ENCODE data around the gene HNRNPF.

Gene HNRNPF

DNA sequence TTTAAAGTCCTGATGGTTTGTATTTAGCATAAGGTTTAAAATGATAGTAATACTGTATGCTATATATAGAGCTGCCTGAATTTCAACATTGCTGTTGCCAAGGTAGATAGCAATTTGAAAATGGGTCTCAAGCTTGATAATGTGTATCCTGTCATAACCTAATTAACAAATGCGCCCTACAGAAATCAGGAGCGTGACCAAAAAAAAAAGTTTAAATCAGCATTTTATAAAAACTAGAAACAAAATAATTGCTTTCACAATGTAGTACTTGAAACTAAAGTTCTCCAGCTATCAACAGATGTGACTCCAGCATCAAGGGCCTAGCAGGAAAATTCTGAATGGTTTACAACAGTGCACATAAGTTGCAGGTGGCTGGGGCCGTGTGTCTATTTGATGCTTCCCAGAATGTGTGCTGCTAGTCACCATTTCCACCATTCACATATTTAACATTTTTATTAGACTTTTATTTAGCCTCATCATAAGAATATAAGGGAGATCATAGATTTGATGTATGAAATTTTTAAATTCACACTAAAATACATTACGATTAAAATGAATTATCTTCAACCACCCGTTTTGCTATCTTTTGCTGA, 23.5 kb downstream of the HNRNPF start:
- in situ Hi-C loops (cut with MboI; ENCODE audit: low sequenced_read_pairs, unreplicated experiment): no loop called here
- TF ChIP-seq, protein P1, sequence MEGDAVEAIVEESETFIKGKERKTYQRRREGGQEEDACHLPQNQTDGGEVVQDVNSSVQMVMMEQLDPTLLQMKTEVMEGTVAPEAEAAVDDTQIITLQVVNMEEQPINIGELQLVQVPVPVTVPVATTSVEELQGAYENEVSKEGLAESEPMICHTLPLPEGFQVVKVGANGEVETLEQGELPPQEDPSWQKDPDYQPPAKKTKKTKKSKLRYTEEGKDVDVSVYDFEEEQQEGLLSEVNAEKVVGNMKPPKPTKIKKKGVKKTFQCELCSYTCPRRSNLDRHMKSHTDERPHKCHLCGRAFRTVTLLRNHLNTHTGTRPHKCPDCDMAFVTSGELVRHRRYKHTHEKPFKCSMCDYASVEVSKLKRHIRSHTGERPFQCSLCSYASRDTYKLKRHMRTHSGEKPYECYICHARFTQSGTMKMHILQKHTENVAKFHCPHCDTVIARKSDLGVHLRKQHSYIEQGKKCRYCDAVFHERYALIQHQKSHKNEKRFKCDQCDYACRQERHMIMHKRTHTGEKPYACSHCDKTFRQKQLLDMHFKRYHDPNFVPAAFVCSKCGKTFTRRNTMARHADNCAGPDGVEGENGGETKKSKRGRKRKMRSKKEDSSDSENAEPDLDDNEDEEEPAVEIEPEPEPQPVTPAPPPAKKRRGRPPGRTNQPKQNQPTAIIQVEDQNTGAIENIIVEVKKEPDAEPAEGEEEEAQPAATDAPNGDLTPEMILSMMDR (IDR thresholded peaks at IDR 0.05; ENCODE audit: borderline replicate concordance, control extremely low read depth, extremely low read depth, insufficient read depth, missing control alignments): no peak

DNA sequence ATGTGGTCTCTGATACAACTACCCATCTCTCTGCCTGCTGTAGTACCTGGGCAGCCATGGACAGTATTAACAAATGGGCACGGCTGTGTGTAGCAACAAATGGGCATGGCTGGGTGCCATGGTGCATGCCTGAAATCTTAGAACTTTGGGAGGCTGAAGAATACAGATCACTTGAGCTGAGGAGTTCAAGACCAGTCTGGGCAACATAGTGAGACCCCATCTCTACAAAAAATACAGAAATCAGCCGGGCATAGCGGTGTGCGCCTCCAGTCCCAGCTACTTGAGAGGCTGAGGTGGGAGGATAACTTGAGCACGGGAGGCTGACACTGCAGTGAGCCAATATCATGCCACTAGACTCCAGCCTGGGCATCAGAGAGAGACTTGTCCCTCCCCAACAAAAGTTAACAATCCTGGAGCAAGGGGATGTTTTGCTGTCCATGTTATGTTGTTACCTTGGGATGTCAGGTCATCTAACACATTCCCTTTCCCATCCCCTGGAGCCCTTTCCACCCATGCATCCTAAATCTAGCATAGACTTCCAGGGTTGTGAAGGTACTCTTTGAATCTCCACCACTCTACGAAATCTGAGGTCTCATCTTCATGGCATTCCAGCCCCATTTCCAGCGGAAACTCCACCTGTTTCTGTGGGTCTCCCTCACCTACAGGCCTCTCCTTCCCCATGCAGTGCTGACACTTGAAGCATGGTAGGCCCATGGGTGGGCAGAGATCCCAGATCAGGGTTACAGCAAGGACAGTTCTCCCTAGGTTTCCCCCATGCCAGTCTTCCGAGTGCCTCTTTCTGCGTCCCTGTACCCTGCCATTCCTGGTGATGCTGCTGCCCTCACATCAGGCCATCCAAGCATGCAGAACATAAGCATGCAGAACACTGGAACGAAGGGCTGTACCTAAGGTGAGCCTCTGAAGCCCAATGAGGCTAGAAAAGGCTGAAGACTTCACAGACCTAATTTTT, 24.4 kb downstream of the HNRNPF start:
- no peak for DNase-seq (ENCODE audit: low spot score)
- TF ChIP-seq, protein P1 (IDR thresholded peaks at IDR 0.05; ENCODE audit: borderline replicate concordance, control extremely low read depth, extremely low read depth, insufficient read depth, missing control alignments): no peak
- in situ Hi-C loops (cut with MboI; ENCODE audit: low sequenced_read_pairs, unreplicated experiment): no loop called here

More for the DNA sequence above, 23.5 kb downstream of the HNRNPF start:
- DNase-seq (ENCODE audit: low spot score): no peak

DNA sequence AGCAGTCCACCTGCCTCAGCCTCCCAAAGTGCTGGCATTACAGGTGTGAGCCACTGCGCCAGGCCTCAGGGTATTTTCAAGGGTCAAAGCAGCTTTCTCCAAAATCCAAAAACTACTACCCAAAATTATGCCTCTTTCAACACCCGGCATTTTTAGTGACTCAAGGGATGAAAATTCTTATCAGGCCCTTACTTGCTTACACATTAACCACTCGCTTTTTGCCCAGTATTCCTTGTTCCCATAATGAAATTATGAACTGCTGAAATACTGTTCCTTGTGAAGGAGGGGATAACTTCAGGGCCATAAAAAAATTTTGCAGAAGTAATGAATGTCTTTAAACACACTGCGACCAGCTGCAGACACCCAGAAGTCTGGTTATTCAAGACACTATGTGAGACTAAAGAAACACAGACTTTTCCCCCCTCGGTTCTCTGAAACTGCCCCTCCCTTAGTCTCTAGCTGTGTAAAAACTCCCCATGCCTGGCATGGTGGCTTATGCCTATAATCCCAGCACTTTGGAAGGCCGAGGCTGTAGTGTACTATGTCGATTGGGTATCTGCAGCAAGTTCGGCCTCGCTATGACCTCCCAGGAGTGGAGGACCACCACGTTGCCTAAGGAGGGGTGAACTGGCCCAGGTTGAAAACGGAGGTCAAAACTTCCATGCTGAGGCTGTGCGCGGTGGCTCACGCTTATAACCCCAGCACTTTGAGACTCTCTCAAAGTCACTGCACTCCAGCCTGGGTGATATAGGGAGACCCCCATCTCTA, 25.6 kb downstream of the HNRNPF start:
- no peak for DNase-seq (ENCODE audit: low spot score)
- TF ChIP-seq, protein P1 (IDR thresholded peaks at IDR 0.05; ENCODE audit: borderline replicate concordance, control extremely low read depth, extremely low read depth, insufficient read depth, missing control alignments): no peak
- in situ Hi-C loops (cut with MboI; ENCODE audit: low sequenced_read_pairs, unreplicated experiment): no loop called here

DNA sequence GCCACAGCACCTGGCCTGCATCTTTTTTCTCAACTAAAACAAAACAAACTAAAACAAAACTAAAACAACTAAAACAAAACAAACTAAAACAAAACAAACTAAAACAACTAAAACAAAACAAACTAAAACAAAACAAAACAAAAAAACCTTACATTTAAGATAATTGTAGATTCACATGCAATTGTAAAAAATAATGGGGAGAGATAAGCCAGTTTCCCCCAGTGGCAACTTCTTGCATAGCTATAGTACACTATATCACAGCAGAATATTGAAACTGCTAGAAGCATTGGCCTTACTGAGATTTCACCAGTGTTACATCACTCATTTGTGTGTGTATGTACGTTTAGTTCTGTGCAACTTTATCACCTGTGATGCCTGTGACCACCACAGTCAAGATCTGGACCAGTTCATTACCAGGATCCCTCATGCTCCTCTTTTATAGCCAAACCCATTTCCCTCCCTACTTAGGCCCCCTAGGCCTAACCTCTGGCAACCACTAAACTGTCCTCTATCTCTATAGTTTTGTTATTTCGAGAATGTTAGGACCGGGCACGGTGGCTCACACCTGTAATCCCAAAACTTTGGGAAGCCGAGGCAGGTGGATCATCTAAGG, 28.3 kb downstream of the HNRNPF start:
- DNase-seq (ENCODE audit: low spot score): no peak
- in situ Hi-C loops (cut with MboI; ENCODE audit: low sequenced_read_pairs, unreplicated experiment): no loop called here

DNA sequence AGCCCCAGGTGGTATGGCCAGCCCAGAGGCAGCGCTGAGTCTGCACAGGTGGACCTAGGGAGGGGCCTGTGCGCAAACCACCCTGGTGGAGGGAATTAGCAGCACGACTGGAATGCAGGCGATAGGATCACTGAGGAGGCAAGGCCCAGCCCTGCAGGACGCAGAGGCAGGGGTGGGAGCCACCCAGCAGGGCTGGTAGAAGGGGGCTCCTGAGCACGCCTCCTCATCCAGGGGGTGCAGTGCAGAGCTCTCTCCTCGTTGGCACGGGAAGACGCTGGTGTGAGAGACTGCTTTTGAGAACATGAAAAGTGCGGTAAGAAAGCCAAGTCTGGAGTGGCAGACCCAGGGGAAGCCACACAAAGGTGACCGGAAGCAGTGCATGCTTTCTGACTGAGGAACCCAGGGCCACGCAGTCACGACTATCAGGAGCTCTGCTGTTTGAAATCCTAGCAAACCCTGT, 31.5 kb downstream of the HNRNPF start:
- DNase-seq (ENCODE audit: low spot score): no peak
- TF ChIP-seq, protein P1 (IDR thresholded peaks at IDR 0.05; ENCODE audit: borderline replicate concordance, control extremely low read depth, extremely low read depth, insufficient read depth, missing control alignments): no peak
- in situ Hi-C loops (cut with MboI; ENCODE audit: low sequenced_read_pairs, unreplicated experiment): no loop called here

More for the DNA sequence above, 28.3 kb downstream of the HNRNPF start:
- TF ChIP-seq, protein P1 (IDR thresholded peaks at IDR 0.05; ENCODE audit: borderline replicate concordance, control extremely low read depth, extremely low read depth, insufficient read depth, missing control alignments): no peak

Measured in GM13976 (cell line).